Caco-2 (cell line): ENCODE measurements around the gene KLHL6. TPM values are rescaled to one million over a fixed set of nuclear protein-coding genes. Genes with fewer than 3 reads are reported as not detected.

Source experiments
- BruUV-seq: library from RNA; stranded (reverse); fragments of 400-500 nt; replicated peaks from 2 replicates; lab custom pipeline; 2021; lab: Mats Ljungman, UMichigan
- CTCF ChIA-PET: fragments of 300-600 bp; sonication (Branson Sonifier 250); formaldehyde crosslinking; loops from one replicate; lab custom pipeline; 2022; ENCODE audit warnings: antibody characterized with exemption; lab: Charles Lee
- POLR2A ChIA-PET: fragments of 300-600 bp; sonication (Branson Sonifier 250); formaldehyde crosslinking; loops from one replicate; lab custom pipeline; 2022; ENCODE audit warnings: antibody characterized with exemption; lab: Charles Lee
- DNase-seq, 2 experiments: peaks; one replicate each; pipeline versions ENCODE4 v3.0.0 to v3.0.0-alpha.2; 2020 to 2022
- H3K27me3 ChIP-seq: replicated peaks from 2 replicates; pipeline ENCODE4 v1.6.0; 2011; ENCODE audit warnings: low read length; ENCODE audit not compliant: control insufficient read depth, insufficient read depth
- H3K36me3 ChIP-seq: 2 replicates; pipeline ENCODE4 v1.5.1; 2011; ENCODE audit warnings: low read length; ENCODE audit not compliant: control insufficient read depth, insufficient read depth
- H3K4me1 ChIP-seq: fragments of 250-450 bp; sonication (Bioruptor Pico); 2 replicates; pipeline ENCODE4 v1.5.1; 2020; ENCODE audit warnings: mild to moderate bottlenecking
- H3K4me3 ChIP-seq: 2 replicates; pipeline ENCODE4 v1.5.1; 2011; ENCODE audit warnings: low read depth, mild to moderate bottlenecking, control low read depth, low read length
- H3K9me3 ChIP-seq: fragments of 250-450 bp; sonication (Bioruptor Pico); 2 replicates; pipeline ENCODE4 v1.5.1; 2020; ENCODE audit warnings: mild to moderate bottlenecking, moderate library complexity
- H3K27ac Mint-ChIP-seq: one replicate; pipeline ENCODE4 v1.8.0; 2022; ENCODE audit warnings: mixed read lengths; ENCODE audit not compliant: unreplicated experiment
- H3K27me3 Mint-ChIP-seq: one replicate; pipeline ENCODE4 v1.8.0; 2022; ENCODE audit warnings: mixed read lengths; ENCODE audit not compliant: insufficient read depth, unreplicated experiment
- H3K36me3 Mint-ChIP-seq: one replicate; pipeline ENCODE4 v1.8.0; 2022; ENCODE audit warnings: mild to moderate bottlenecking, mixed read lengths; ENCODE audit not compliant: insufficient read depth, unreplicated experiment
- H3K4me1 Mint-ChIP-seq: one replicate; pipeline ENCODE4 v1.8.0; 2022; ENCODE audit warnings: low read depth, mixed read lengths; ENCODE audit not compliant: unreplicated experiment
- H3K4me3 Mint-ChIP-seq: one replicate; pipeline ENCODE4 v1.8.0; 2022; ENCODE audit warnings: mild to moderate bottlenecking, moderate library complexity, mixed read lengths; ENCODE audit not compliant: unreplicated experiment
- H3K9me3 Mint-ChIP-seq: one replicate; pipeline ENCODE4 v1.8.0; 2022; ENCODE audit warnings: mixed read lengths; ENCODE audit not compliant: unreplicated experiment
- intact Hi-C: fragments of 100-400 bp; cut with micrococcal nuclease; formaldehyde crosslinking; loops from one replicate; pipeline ENCODE4 v1.10.0; 2022; ENCODE audit not compliant: unreplicated experiment
- total RNA-seq: library from RNA; stranded (reverse); gene quantifications from 2 replicates; pipeline ENCODE4 v1.2.3, GENCODE V29; 2022
- TF ChIP-seq, protein P1 (sequence below), 2 experiments: fragments of 200-600 bp in 1 of 2; IDR thresholded peaks; 1 replicate in 1 of 2; 2 replicates in 1 of 2; pipeline versions ENCODE4 v1.5.1 to v1.8.0; 2011 to 2022; ENCODE audit warnings: antibody characterized with exemption in 1 of 2, control low read depth in 1 of 2, inconsistent platforms in 1 of 2, low read depth in 1 of 2, low read length in 1 of 2, mild to moderate bottlenecking in 1 of 2, moderate library complexity in 1 of 2; ENCODE audit not compliant: insufficient read depth in 1 of 2, severe bottlenecking in 1 of 2, unreplicated experiment in 1 of 2

KLHL6 gene
- total RNA-seq, 1 experiment from 2014 or later = not detected

DNA sequence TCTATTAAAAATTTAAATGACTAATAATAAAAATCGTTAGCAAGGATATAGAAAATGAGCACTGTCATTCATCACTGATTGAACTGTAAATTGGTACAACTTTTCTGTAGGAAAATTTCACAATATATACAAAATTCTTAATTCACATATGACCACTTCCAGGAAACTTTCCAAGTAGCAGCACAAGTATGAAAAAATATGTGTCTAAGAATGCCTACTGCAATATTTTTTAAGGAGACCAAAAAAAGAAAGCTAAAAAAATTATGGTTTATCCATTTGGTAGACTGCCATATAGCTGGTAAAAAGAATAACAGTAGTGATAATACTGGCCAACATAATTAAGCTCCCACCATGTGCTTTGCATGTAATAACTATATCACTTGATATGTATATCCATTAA, 59.2 kb downstream of the KLHL6 start:
- Mint-ChIP-seq H3K27ac (no peak overlapping the region), H3K36me3 (no peaks in the 10 kb centered on the region), H3K9me3 (no peaks in the 10 kb centered on the region), H3K4me1 (no peaks in the 10 kb centered on the region), H3K27me3 (no peaks in the 10 kb centered on the region), H3K4me3 (no peak overlapping the region)
- H3K36me3 ChIP-seq = no peaks in the 10 kb centered on the region
- CTCF ChIA-PET = no interaction called here
- BruUV-seq = no TSS peak
- H3K9me3 ChIP-seq = no peaks in the 10 kb centered on the region
- no peak for DNase-seq
- intact Hi-C loops = no loop called here
- no peaks in the 10 kb centered on the region for H3K4me1 ChIP-seq
- H3K27me3 ChIP-seq = no peaks in the 10 kb centered on the region
- no peak overlapping the region for H3K4me3 ChIP-seq
- TF ChIP-seq, protein P1, sequence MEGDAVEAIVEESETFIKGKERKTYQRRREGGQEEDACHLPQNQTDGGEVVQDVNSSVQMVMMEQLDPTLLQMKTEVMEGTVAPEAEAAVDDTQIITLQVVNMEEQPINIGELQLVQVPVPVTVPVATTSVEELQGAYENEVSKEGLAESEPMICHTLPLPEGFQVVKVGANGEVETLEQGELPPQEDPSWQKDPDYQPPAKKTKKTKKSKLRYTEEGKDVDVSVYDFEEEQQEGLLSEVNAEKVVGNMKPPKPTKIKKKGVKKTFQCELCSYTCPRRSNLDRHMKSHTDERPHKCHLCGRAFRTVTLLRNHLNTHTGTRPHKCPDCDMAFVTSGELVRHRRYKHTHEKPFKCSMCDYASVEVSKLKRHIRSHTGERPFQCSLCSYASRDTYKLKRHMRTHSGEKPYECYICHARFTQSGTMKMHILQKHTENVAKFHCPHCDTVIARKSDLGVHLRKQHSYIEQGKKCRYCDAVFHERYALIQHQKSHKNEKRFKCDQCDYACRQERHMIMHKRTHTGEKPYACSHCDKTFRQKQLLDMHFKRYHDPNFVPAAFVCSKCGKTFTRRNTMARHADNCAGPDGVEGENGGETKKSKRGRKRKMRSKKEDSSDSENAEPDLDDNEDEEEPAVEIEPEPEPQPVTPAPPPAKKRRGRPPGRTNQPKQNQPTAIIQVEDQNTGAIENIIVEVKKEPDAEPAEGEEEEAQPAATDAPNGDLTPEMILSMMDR (IDR thresholded peaks at IDR 0.05; ENCODE audit: insufficient read depth in 1 of 2, low read depth in 1 of 2, low read length in 1 of 2, severe bottlenecking in 1 of 2, unreplicated experiment in 1 of 2) = no peak
- POLR2A ChIA-PET = no interaction called here

DNA sequence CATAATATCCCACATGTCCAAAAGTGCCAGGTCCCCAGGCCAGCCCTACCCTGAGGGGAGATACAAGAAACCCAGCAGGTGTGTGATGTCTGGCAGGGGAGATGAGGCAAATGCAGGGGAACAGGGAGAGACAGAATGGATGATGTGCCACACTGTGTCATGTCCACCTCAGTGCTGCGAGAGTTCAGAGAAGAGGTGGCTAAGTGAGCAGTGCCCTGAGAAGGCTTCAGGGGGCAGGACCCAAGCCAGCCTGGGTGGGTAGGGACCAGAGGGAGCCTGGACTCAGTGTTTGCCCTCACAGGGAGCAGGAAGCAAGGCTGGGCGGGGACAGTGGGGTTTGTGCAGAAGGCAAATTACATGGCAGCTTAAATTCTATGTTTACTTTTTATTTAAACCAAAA, 61.2 kb downstream of the KLHL6 start:
- intact Hi-C loops = no loop called here
- Mint-ChIP-seq H3K36me3 (no peaks in the 10 kb centered on the region), H3K4me1 (no peaks in the 10 kb centered on the region), H3K9me3 (no peaks in the 10 kb centered on the region), H3K27me3 (no peaks in the 10 kb centered on the region), H3K4me3 (no peak overlapping the region), H3K27ac (no peak overlapping the region)
- POLR2A ChIA-PET = no interaction called here
- no peaks in the 10 kb centered on the region for H3K36me3 ChIP-seq
- TF ChIP-seq, protein P1 (IDR thresholded peaks at IDR 0.05; ENCODE audit: insufficient read depth in 1 of 2, low read depth in 1 of 2, low read length in 1 of 2, severe bottlenecking in 1 of 2, unreplicated experiment in 1 of 2) = no peak
- H3K4me1 ChIP-seq = no peaks in the 10 kb centered on the region
- H3K9me3 ChIP-seq = no peaks in the 10 kb centered on the region
- DNase-seq = no peak
- no TSS peak for BruUV-seq
- no peak overlapping the region for H3K4me3 ChIP-seq
- no peaks in the 10 kb centered on the region for H3K27me3 ChIP-seq
- CTCF ChIA-PET = no interaction called here

DNA sequence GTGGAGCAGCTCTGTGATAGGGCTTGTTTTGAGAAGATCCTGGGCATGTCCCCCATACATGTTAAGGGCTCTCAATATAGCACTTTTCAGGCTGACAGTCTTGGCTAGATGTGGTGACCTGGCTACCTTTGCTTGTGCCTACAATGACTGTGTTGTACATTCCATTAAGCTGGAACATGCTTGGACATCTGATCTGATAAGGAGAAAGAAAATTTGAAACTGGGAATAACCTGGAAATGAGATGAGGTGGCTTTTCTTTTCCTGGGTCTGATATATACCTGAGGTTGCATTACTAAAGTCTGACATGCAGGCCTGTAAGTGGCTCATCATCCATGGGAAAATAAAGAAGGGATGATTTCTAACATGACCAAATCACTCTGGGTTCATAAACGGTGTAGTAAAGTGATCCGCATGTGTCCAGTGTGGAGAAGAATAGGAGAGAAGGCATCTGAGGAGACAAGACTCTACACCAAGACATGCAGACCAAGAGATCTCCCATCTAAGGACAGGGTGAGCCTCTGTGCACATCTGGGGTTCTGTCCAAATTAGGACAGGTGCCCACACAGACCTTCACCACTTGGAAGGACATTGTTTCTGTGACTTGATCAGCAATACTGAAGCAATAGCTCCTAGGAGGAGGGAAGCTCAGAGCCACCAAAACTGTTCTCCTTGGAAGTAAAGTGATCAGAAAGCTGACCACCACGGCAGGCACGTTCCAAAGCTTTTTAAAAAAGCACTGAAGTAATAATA, 62.0 kb downstream of the KLHL6 start:
- DNase-seq = no peak
- BruUV-seq = no TSS peak
- CTCF ChIA-PET = interaction anchor here (1.1 kb wide), 1 partner anchor 9 kb away, joined by 3 read pairs; no protein-coding TSS in a partner anchor

More for the DNA sequence above, 62.0 kb downstream of the KLHL6 start:
- Histone ChIP-seq H3K9me3 (no peaks in the 10 kb centered on the region), H3K36me3 (no peaks in the 10 kb centered on the region), H3K4me3 (no peak overlapping the region), H3K4me1 (no peaks in the 10 kb centered on the region), H3K27me3 (no peaks in the 10 kb centered on the region)
- no peaks in the 10 kb centered on the region for H3K27me3 Mint-ChIP-seq
- POLR2A ChIA-PET = no interaction called here
- H3K4me3 Mint-ChIP-seq = no peak overlapping the region
- H3K4me1 Mint-ChIP-seq = no peaks in the 10 kb centered on the region
- TF ChIP-seq, protein P1 (IDR thresholded peaks at IDR 0.05; ENCODE audit: insufficient read depth in 1 of 2, low read depth in 1 of 2, low read length in 1 of 2, severe bottlenecking in 1 of 2, unreplicated experiment in 1 of 2) = no peak
- no peak overlapping the region for H3K27ac Mint-ChIP-seq
- H3K36me3 Mint-ChIP-seq = no peaks in the 10 kb centered on the region
- intact Hi-C loops = no loop called here
- H3K9me3 Mint-ChIP-seq = no peaks in the 10 kb centered on the region
